NCI-H82 (cell line): ENCODE data around the gene LRP2.
"Not testable (repeated sequence)": the region's sequence is repeated elsewhere in the genome, so short reads cannot be mapped to it uniquely, and the experiment has no call there.

Source experiments
- DNase-seq: peaks from one replicate; lab custom pipeline; 2025; lab: John Stamatoyannopoulos, UW

Gene LRP2

GRCh38 chr2:169362118-169362893 is at the start of gene LRP2:
Gene LRP2 (minus strand): TSS chr2:169362534. CDS start chr2:169362399, 135 bp downstream.
- DNase-seq = peak; percentile 25

GRCh38 chr2:169406891-169407290 is 44.6 kb upstream of the LRP2 start:
- DNase-seq = no peak

GRCh38 chr2:169399491-169399890 is 37.2 kb upstream of the LRP2 start:
- not testable (repeated sequence) for DNase-seq

- DNase-seq = peak; percentile 17
These were observed 35.4 kb upstream of the LRP2 start for GRCh38 chr2:169397697-169398096.

GRCh38 chr2:169395821-169396374 is 33.6 kb upstream of the LRP2 start:
- DNase-seq = no peak

- DNase-seq = no peak
These were observed 30.8 kb upstream of the LRP2 start for GRCh38 chr2:169393068-169393590.

GRCh38 chr2:169391236-169391635 is 28.9 kb upstream of the LRP2 start:
- no peak for DNase-seq

- no peak for DNase-seq
These were observed 25.8 kb upstream of the LRP2 start for GRCh38 chr2:169388161-169388560.

GRCh38 chr2:169386722-169387121 is 24.4 kb upstream of the LRP2 start:
- DNase-seq = no peak

GRCh38 chr2:169384816-169385215 is 22.5 kb upstream of the LRP2 start:
- no peak for DNase-seq

GRCh38 chr2:169372561-169372960 is 10.2 kb upstream of the LRP2 start:
- no peak for DNase-seq

GRCh38 chr2:169366066-169366465 is 3.7 kb upstream of the LRP2 start:
- DNase-seq = no peak

GRCh38 chr2:169365029-169365480 is 2.7 kb upstream of the LRP2 start:
- DNase-seq = no peak

- peak; percentile 30 for DNase-seq
These were observed 1.3 kb upstream of the LRP2 start for GRCh38 chr2:169363560-169364150.

- DNase-seq = no peak
These were observed 693 bp upstream of the LRP2 start for GRCh38 chr2:169362894-169363559.

- DNase-seq = peak; percentile 39
These were observed 622 bp downstream of the LRP2 start for GRCh38 chr2:169361706-169362117.

- DNase-seq = peak; percentile 86
These were observed 1.2 kb downstream of the LRP2 start for GRCh38 chr2:169360984-169361705.

- no peak for DNase-seq
These were observed 4.3 kb downstream of the LRP2 start for GRCh38 chr2:169358016-169358415.

GRCh38 chr2:169354244-169354643 is 8.1 kb downstream of the LRP2 start:
- no peak for DNase-seq

GRCh38 chr2:169351725-169352124 is 10.6 kb downstream of the LRP2 start:
- DNase-seq = no peak

GRCh38 chr2:169349535-169349934 is 12.8 kb downstream of the LRP2 start:
- no peak for DNase-seq
